Smooth muscle cell of the umbilical artery (primary cell): Measurements from ENCODE around the gene REC8. TPM values are rescaled to one million over a fixed set of nuclear protein-coding genes. Genes with fewer than 3 reads are reported as not detected.

Experiments
- total RNA-seq: library from RNA; depleted of rRNA; stranded (reverse); fragments of >200 nt; gene quantifications from 2 replicates; pipeline ENCODE4 v1.2.3, GENCODE V29; 2014

The REC8 gene
- total RNA-seq, 1 donor from 2014 or later, result 1.7 TPM

Other genes starting within 250 kb of the REC8 start
- gene DHRS4, start 218.3 kb upstream of the REC8 start, total RNA-seq, result 24.7 and 32.4 TPM in 2 replicates
- 6.7 and 8.3 TPM in 2 replicates for gene DHRS4L2, start 183.2 kb upstream of the REC8 start, total RNA-seq
- 0.05 TPM in 1 of 2 replicates, not detected in the other for gene CARMIL3, start 120.1 kb upstream of the REC8 start, total RNA-seq
- gene CPNE6, start 100.5 kb upstream of the REC8 start, total RNA-seq, result not detected in 2 replicates
- gene PCK2, start 77.8 kb upstream of the REC8 start, total RNA-seq, result 26.7 TPM in 2 replicates
- gene DCAF11, start 57.3 kb upstream of the REC8 start, total RNA-seq, result 48.4 and 54.9 TPM in 2 replicates
- gene NRL, start 57.1 kb upstream of the REC8 start, total RNA-seq, result 0.30 and 0.69 TPM in 2 replicates
- not detected in 2 replicates for gene FITM1, start 41.4 kb upstream of the REC8 start, total RNA-seq
- gene PSME1, start 35.9 kb upstream of the REC8 start, total RNA-seq, result 81.2 and 85.5 TPM in 2 replicates
- 10.4 and 16.6 TPM in 2 replicates for gene EMC9, start 30.5 kb upstream of the REC8 start, total RNA-seq
- 63.5 and 65.1 TPM in 2 replicates for gene PSME2, start 25.5 kb upstream of the REC8 start, total RNA-seq
- 28.5 and 44.6 TPM in 2 replicates for gene RNF31, start 24.6 kb upstream of the REC8 start, total RNA-seq
- 30.5 and 42.5 TPM in 2 replicates for gene IRF9, start 10.8 kb upstream of the REC8 start, total RNA-seq
- gene IPO4, start 16.7 kb downstream of the REC8 start, total RNA-seq, result 36.2 and 52.9 TPM in 2 replicates
- 90.6 and 92.9 TPM in 2 replicates for gene TM9SF1, start 23.4 kb downstream of the REC8 start, total RNA-seq
- gene TSSK4, start 33.6 kb downstream of the REC8 start, total RNA-seq, result 0.14 and 0.30 TPM in 2 replicates
- gene CHMP4A, start 41.4 kb downstream of the REC8 start, total RNA-seq, result 26.1 and 33.1 TPM in 2 replicates
- gene MDP1, start 44.0 kb downstream of the REC8 start, total RNA-seq, result 7.9 and 20.5 TPM in 2 replicates
- gene NEDD8, start 60.3 kb downstream of the REC8 start, total RNA-seq, result 158 and 162 TPM in 2 replicates
- gene GMPR2, start 60.8 kb downstream of the REC8 start, total RNA-seq, result 66.8 and 89.7 TPM in 2 replicates
- gene TINF2, start 70.5 kb downstream of the REC8 start, total RNA-seq, result 45.1 and 49.5 TPM in 2 replicates
- gene TGM1, start 91.1 kb downstream of the REC8 start, total RNA-seq, result 0.74 and 2.1 TPM in 2 replicates
- 29.7 and 35.2 TPM in 2 replicates for gene RABGGTA, start 99.5 kb downstream of the REC8 start, total RNA-seq
- 14.9 and 23.2 TPM in 2 replicates for gene DHRS1, start 127.7 kb downstream of the REC8 start, total RNA-seq
- 19.6 and 23.9 TPM in 2 replicates for gene NOP9, start 127.8 kb downstream of the REC8 start, total RNA-seq
- gene CIDEB, start 135.9 kb downstream of the REC8 start, total RNA-seq, result 0.59 and 0.69 TPM in 2 replicates
- 2.1 and 3.5 TPM in 2 replicates for gene LTB4R2, start 138.1 kb downstream of the REC8 start, total RNA-seq
- 0.59 and 0.78 TPM in 2 replicates for gene LTB4R, start 139.4 kb downstream of the REC8 start, total RNA-seq
- gene ADCY4, start 163.0 kb downstream of the REC8 start, total RNA-seq, result 0.59 and 0.97 TPM in 2 replicates
- not detected in 2 replicates for gene RIPK3, start 167.9 kb downstream of the REC8 start, total RNA-seq
- 29.7 and 36.8 TPM in 2 replicates for gene NFATC4, start 196.1 kb downstream of the REC8 start, total RNA-seq
- 1.2 and 3.0 TPM in 2 replicates for gene NYNRIN, start 226.9 kb downstream of the REC8 start, total RNA-seq